H9 (cell line): ENCODE results near the gene LEF1. TPM values are rescaled to one million over a fixed set of nuclear protein-coding genes. Genes with fewer than 3 reads are reported as not detected.

ENCODE experiments used
- DNase-seq: peaks from one replicate; pipeline ENCODE4 v3.0.0-alpha.2; 2017
- H2AFZ ChIP-seq: one replicate; pipeline ENCODE4 v1.6.1; 2013; ENCODE audit warnings: mild to moderate bottlenecking, low read length, control low read depth, moderate library complexity
- H2AK5ac ChIP-seq: 2 replicates; pipeline ENCODE4 v1.6.1; 2013; ENCODE audit warnings: low read length, control low read depth, mixed read lengths; ENCODE audit not compliant: insufficient read length
- H2BK120ac ChIP-seq: one replicate; pipeline ENCODE4 v1.6.1; 2013; ENCODE audit warnings: low read depth, mild to moderate bottlenecking, low read length, control low read depth, inconsistent platforms; ENCODE audit not compliant: poor library complexity, severe bottlenecking
- H2BK12ac ChIP-seq: 2 replicates; pipeline ENCODE4 v1.6.1; 2013; ENCODE audit warnings: low read length, control low read depth, mixed read lengths, low read depth; ENCODE audit not compliant: insufficient read length
- H2BK15ac ChIP-seq: 2 replicates; pipeline ENCODE4 v1.6.1; 2013; ENCODE audit warnings: low read depth, low read length, control low read depth
- H2BK20ac ChIP-seq: one replicate; pipeline ENCODE4 v1.6.1; 2013; ENCODE audit warnings: low read depth, mild to moderate bottlenecking, low read length, control low read depth, inconsistent platforms; ENCODE audit not compliant: poor library complexity, severe bottlenecking
- H2BK5ac ChIP-seq: 2 replicates; pipeline ENCODE4 v1.6.1; 2013; ENCODE audit warnings: low read length, control low read depth, mixed read lengths; ENCODE audit not compliant: insufficient read length
- H3K14ac ChIP-seq: 2 replicates; pipeline ENCODE4 v1.6.1; 2013; ENCODE audit warnings: low read length, control low read depth; ENCODE audit not compliant: insufficient read depth
- H3K18ac ChIP-seq: 2 replicates; pipeline ENCODE4 v1.6.1; 2013; ENCODE audit warnings: low read depth, mild to moderate bottlenecking, mixed read lengths, low read length, control low read depth; ENCODE audit not compliant: insufficient read length
- H3K23ac ChIP-seq: 2 replicates; pipeline ENCODE4 v1.6.1; 2013; ENCODE audit warnings: low read length, control low read depth, mixed read lengths, low read depth; ENCODE audit not compliant: insufficient read length
- H3K23me2 ChIP-seq: 2 replicates; pipeline ENCODE4 v1.6.1; 2013; ENCODE audit warnings: low read depth, mild to moderate bottlenecking, mixed read lengths, low read length, control low read depth; ENCODE audit not compliant: insufficient read length, poor library complexity, severe bottlenecking
- H3K27ac ChIP-seq: 2 replicates; pipeline ENCODE4 v1.5.1; 2013; ENCODE audit warnings: low read length, control low read depth, mixed read lengths, low read depth; ENCODE audit not compliant: insufficient read length
- H3K27me3 ChIP-seq: 2 replicates; pipeline ENCODE4 v1.6.1; 2013; ENCODE audit warnings: low read length, control low read depth, inconsistent platforms; ENCODE audit not compliant: insufficient read depth
- H3K4ac ChIP-seq: 2 replicates; pipeline ENCODE4 v1.6.1; 2013; ENCODE audit warnings: low read depth, mild to moderate bottlenecking, control low read depth, inconsistent platforms, low read length, moderate library complexity
- H3K4me1 ChIP-seq: 2 replicates; pipeline ENCODE4 v1.6.1; 2013; ENCODE audit warnings: low read length, control low read depth, inconsistent platforms; ENCODE audit not compliant: insufficient read depth
- H3K4me2 ChIP-seq: 2 replicates; pipeline ENCODE4 v1.6.1; 2013; ENCODE audit warnings: low read length, control low read depth, mixed read lengths; ENCODE audit not compliant: insufficient read length, insufficient read depth
- H3K56ac ChIP-seq: 2 replicates; pipeline ENCODE4 v1.6.1; 2013; ENCODE audit warnings: low read depth, mild to moderate bottlenecking, mixed read lengths, low read length, control low read depth; ENCODE audit not compliant: insufficient read length
- H3K79me1 ChIP-seq: 2 replicates; pipeline ENCODE4 v1.6.1; 2013; ENCODE audit warnings: low read depth, mild to moderate bottlenecking, moderate library complexity, low read length, control low read depth, inconsistent platforms; ENCODE audit not compliant: insufficient read depth, poor library complexity, severe bottlenecking
- H3K79me2 ChIP-seq: 2 replicates; pipeline ENCODE4 v1.6.1; 2013; ENCODE audit warnings: low read length, control low read depth, inconsistent platforms; ENCODE audit not compliant: insufficient read depth
- H3K9ac ChIP-seq: 2 replicates; pipeline ENCODE4 v1.6.1; 2013; ENCODE audit warnings: low read length, control low read depth, mixed read lengths; ENCODE audit not compliant: insufficient read length; ENCODE audit errors: extremely low read depth
- H3K9me3 ChIP-seq: one replicate; pipeline ENCODE4 v1.6.1; 2013; ENCODE audit warnings: low read depth, low read length, inconsistent platforms; ENCODE audit not compliant: control insufficient read depth
- H3T11ph ChIP-seq: one replicate; pipeline ENCODE4 v1.6.1; 2013; ENCODE audit warnings: mild to moderate bottlenecking, low read length, control low read depth, inconsistent platforms
- H4K20me1 ChIP-seq: one replicate; pipeline ENCODE4 v1.6.1; 2013; ENCODE audit not compliant: control insufficient read depth, insufficient read length, insufficient read depth
- H4K5ac ChIP-seq: 2 replicates; pipeline ENCODE4 v1.6.1; 2013; ENCODE audit warnings: low read depth, mild to moderate bottlenecking, mixed read lengths, low read length, control low read depth; ENCODE audit not compliant: insufficient read length
- H4K8ac ChIP-seq: replicated peaks from 2 replicates; pipeline ENCODE4 v1.6.1; 2013; ENCODE audit warnings: low read length, control low read depth, mixed read lengths, low read depth; ENCODE audit not compliant: insufficient read length
- H4K91ac ChIP-seq: 2 replicates; pipeline ENCODE4 v1.6.1; 2013; ENCODE audit warnings: low read depth, mild to moderate bottlenecking, moderate library complexity, mixed read lengths, low read length, control low read depth; ENCODE audit not compliant: insufficient read length
- H3K27ac Mint-ChIP-seq, 3 experiments: 2 replicates in 2 of 3; 3 replicates in 1 of 3; pipeline ENCODE4 v1.8.0; 2020 to 2021; ENCODE audit warnings: mixed read lengths in 3 of 3, mild to moderate bottlenecking in 1 of 3, moderate library complexity in 1 of 3
- H3K27me3 Mint-ChIP-seq: 2 replicates; pipeline ENCODE4 v1.8.0; 2021; ENCODE audit warnings: low read depth, mild to moderate bottlenecking, moderate library complexity, mixed read lengths
- H3K36me3 Mint-ChIP-seq, 3 experiments: 2 replicates in 2 of 3; 3 replicates in 1 of 3; pipeline ENCODE4 v1.8.0; 2020 to 2021; ENCODE audit warnings: low read depth in 3 of 3, mixed read lengths in 3 of 3; ENCODE audit not compliant: insufficient read depth in 1 of 3
- H3K4me1 Mint-ChIP-seq, 2 experiments: 2 replicates each; pipeline ENCODE4 v1.8.0; 2020; ENCODE audit warnings: mixed read lengths in 2 of 2
- H3K4me3 Mint-ChIP-seq, 2 experiments: 2 replicates in 1 of 2; 3 replicates in 1 of 2; pipeline ENCODE4 v1.8.0; 2020 to 2021; ENCODE audit warnings: mild to moderate bottlenecking in 2 of 2, mixed read lengths in 2 of 2, moderate library complexity in 1 of 2
- H3K9me3 Mint-ChIP-seq, 2 experiments: 2 replicates in 1 of 2; 3 replicates in 1 of 2; pipeline ENCODE4 v1.8.0; 2020; ENCODE audit warnings: mild to moderate bottlenecking in 2 of 2, mixed read lengths in 2 of 2, moderate library complexity in 1 of 2
- WGBS: extraction: QIAGEN DNeasy Blood & Tissue Kit; methylation state at CpG from one replicate; pipeline ENCODE4 v1.1.7; 2013; ENCODE audit warnings: missing lambda C conversion rate, low lambda C conversion rate, mixed read lengths; ENCODE audit not compliant: insufficient read length; ENCODE audit errors: extremely low coverage; 5-methylcytosine and 5-hydroxymethylcytosine counted together
- total RNA-seq: library from RNA; stranded (reverse); gene quantifications from 2 replicates; pipeline ENCODE4 v1.2.1, GENCODE V29; 2021
- TF ChIP-seq, protein P1 (sequence below): fragments of 200-600 bp; sonication (generic); conservative IDR thresholded peaks from 3 replicates; pipeline ENCODE4 v1.8.0; 2021; ENCODE audit warnings: antibody characterized with exemption, mild to moderate bottlenecking

LEF1 gene
- total RNA-seq, 1 experiment from 2014 or later = 2.5 TPM

DNA sequence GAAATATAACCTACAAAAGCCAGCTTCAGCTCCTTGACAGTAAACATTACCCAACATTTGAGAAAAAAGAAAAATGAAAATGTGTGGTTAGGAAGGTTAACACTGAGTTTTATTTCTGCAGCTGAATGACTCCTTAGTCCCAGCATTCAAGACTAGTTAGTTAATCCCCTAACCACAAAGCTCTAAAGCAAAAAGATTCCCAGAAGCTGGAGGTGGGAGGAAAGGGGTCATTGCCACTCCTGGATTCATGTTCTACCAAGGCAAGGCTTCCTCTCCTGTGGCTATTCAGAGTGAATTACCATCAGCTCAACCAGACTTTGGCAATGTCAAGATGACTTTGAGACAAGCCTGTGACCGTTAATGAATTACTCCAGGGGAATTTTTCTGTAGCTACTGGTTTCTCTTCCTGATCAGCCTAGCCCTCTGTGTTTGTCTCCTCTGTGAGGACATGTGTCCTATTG, 115.5 kb downstream of the LEF1 start:
- Histone ChIP-seq H3K14ac (no peak overlapping the region), H3K27me3 (no peaks in the 10 kb centered on the region; the same call in 1 of the 2 replicates), H2AK5ac (no peak overlapping the region), H3K9ac (no peak overlapping the region), H3T11ph (no peak overlapping the region), H2BK120ac (no peak overlapping the region), H4K91ac (no peak overlapping the region), H2BK15ac (no peak overlapping the region), H2BK20ac (no peak overlapping the region), H3K56ac (no peak overlapping the region), H3K4me2 (no peak overlapping the region), H3K79me2 (no peaks in the 10 kb centered on the region), H3K23me2 (no peaks in the 10 kb centered on the region), H3K23ac (no peak overlapping the region), H3K4me1 (peaks cover 3% of the 10 kb centered on the region; the same call in 1 of the 2 replicates), H2BK12ac (no peak overlapping the region), H3K4ac (no peak overlapping the region), H4K20me1 (no peaks in the 10 kb centered on the region), H2AFZ (no peak overlapping the region), H3K27ac (no peak overlapping the region), H2BK5ac (no peak overlapping the region), H3K18ac (no peak overlapping the region), H4K8ac (no peak overlapping the region), H3K9me3 (no peaks in the 10 kb centered on the region), H4K5ac (no peak overlapping the region), H3K79me1 (no peaks in the 10 kb centered on the region)
- Mint-ChIP-seq H3K36me3 (no peaks in the 10 kb centered on the region; a peak in 1 of 7 replicates), H3K27me3 (peaks cover 48% of the 10 kb centered on the region), H3K4me1 (peaks cover 9 to 16% of the 10 kb centered on the region in 2 experiments), H3K27ac (no peak overlapping the region), H3K4me3 (no peak overlapping the region), H3K9me3 (no peaks in the 10 kb centered on the region)
- no peak for DNase-seq
- no CpG with 5 or more reads among the region's 1 CpG for WGBS
- TF ChIP-seq, protein P1, sequence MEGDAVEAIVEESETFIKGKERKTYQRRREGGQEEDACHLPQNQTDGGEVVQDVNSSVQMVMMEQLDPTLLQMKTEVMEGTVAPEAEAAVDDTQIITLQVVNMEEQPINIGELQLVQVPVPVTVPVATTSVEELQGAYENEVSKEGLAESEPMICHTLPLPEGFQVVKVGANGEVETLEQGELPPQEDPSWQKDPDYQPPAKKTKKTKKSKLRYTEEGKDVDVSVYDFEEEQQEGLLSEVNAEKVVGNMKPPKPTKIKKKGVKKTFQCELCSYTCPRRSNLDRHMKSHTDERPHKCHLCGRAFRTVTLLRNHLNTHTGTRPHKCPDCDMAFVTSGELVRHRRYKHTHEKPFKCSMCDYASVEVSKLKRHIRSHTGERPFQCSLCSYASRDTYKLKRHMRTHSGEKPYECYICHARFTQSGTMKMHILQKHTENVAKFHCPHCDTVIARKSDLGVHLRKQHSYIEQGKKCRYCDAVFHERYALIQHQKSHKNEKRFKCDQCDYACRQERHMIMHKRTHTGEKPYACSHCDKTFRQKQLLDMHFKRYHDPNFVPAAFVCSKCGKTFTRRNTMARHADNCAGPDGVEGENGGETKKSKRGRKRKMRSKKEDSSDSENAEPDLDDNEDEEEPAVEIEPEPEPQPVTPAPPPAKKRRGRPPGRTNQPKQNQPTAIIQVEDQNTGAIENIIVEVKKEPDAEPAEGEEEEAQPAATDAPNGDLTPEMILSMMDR = no peak
